GM23248 (cell line): ENCODE data around the gene ADISSP.

ENCODE experiments used
- EZH2 ChIP-seq: fragments of 200-600 bp; sonication (generic); IDR thresholded peaks from 2 replicates; pipeline ENCODE4 v1.6.1; 2018; ENCODE audit warnings: antibody characterized with exemption, mild to moderate bottlenecking; ENCODE audit not compliant: insufficient read depth, poor library complexity, severe bottlenecking
- EZH2phosphoT487 ChIP-seq: fragments of 200-600 bp; sonication (generic); IDR thresholded peaks from 2 replicates; pipeline ENCODE4 v1.6.1; 2018; ENCODE audit warnings: antibody characterized with exemption, moderate library complexity, mild to moderate bottlenecking, low read depth; ENCODE audit not compliant: insufficient read depth

- TF ChIP-seq EZH2 (no peak), EZH2phosphoT487 (no peak)
These were observed 35.7 kb upstream of the ADISSP start for GRCh38 chr20:3803289-3803688.
